HG03175 (cell line): ENCODE measurements around the gene PGAM4.
"Not testable (repeated sequence)": the region's sequence is repeated elsewhere in the genome, so short reads cannot be mapped to it uniquely, and the experiment has no call there.

Experiments
- ATAC-seq: cut with Tn5 transposase; IDR thresholded peaks from one replicate; pipeline ENCODE4 v1.9.1; 2021; ENCODE audit warnings: mild to moderate bottlenecking, moderate library complexity; ENCODE audit not compliant: unreplicated experiment

The PGAM4 gene

GRCh38 chrX:77930581-77930980 is 38.9 kb downstream of the PGAM4 start:
- ATAC-seq: no peak

GRCh38 chrX:77925764-77926163 is 43.7 kb downstream of the PGAM4 start:
- ATAC-seq: no peak

- ATAC-seq: no peak
Measured at GRCh38 chrX:77924320-77924859, 45.0 kb downstream of the PGAM4 start.

GRCh38 chrX:77922787-77923186 is 46.7 kb downstream of the PGAM4 start:
- no peak for ATAC-seq

GRCh38 chrX:77919370-77919769 is 50.1 kb downstream of the PGAM4 start:
- ATAC-seq: not testable (repeated sequence)

GRCh38 chrX:77918568-77918967 is 50.9 kb downstream of the PGAM4 start:
- ATAC-seq: no peak
